ENCODE measurements around the gene ATP8B1. TPM values are rescaled to one million over a fixed set of nuclear protein-coding genes. Genes with fewer than 3 reads are reported as not detected.

Gene ATP8B1
- total and polyA plus RNA-seq, 4 donors, result 3.9 to 22.0 (median 5.7) TPM

- DNase-seq (ENCODE audit: low spot score), result no peak
- WGBS, result 97% methylated on average over 6 of the region's 6 CpGs
- no peaks in the 10 kb centered on the region for H3K36me3 ChIP-seq (ENCODE audit: control insufficient read depth in 4 of 4, insufficient read depth in 3 of 4, low read depth in 1 of 4, low read length in 3 of 4)
- H3K9me3 ChIP-seq (ENCODE audit: control insufficient read depth in 4 of 4, low read length in 3 of 4), result no peaks in the 10 kb centered on the region
- no peak overlapping the region for H3K4me3 ChIP-seq (ENCODE audit: low read depth in 1 of 3, low read length in 3 of 3)
- H3K4me1 ChIP-seq (ENCODE audit: control insufficient read depth in 4 of 4, insufficient read depth in 4 of 4, low read length in 3 of 4), result peaks cover 0 to 26% (median 8%) of the 10 kb centered on the region in 4 donors
- no peaks in the 10 kb centered on the region for H3K27me3 ChIP-seq (ENCODE audit: control insufficient read depth in 4 of 4, insufficient read depth in 4 of 4, low read length in 3 of 4)
- TF ChIP-seq YY1 (IDR thresholded peaks at IDR 0.05) (no peak), CTCF (IDR thresholded peaks at IDR 0.05; ENCODE audit: low read depth, low read length, missing input control) (no peak), HNF4A (conservative IDR thresholded peaks at IDR 0.05) (no peak), JUND (IDR thresholded peaks at IDR 0.05) (no peak), HNF4G (IDR thresholded peaks at IDR 0.05) (no peak), FOXA1 (IDR thresholded peaks at IDR 0.05) (no peak), RXRA (IDR thresholded peaks at IDR 0.05) (no peak), SP1 (IDR thresholded peaks at IDR 0.05) (no peak), TAF1 (conservative IDR thresholded peaks at IDR 0.05) (no peak), GABPA (IDR thresholded peaks at IDR 0.05 in 1 of 2, conservative IDR thresholded peaks at IDR 0.05 in 1 of 2) (no peak), MAX (IDR thresholded peaks at IDR 0.05) (no peak), NR2F2 (IDR thresholded peaks at IDR 0.05) (no peak), REST (IDR thresholded peaks at IDR 0.05) (no peak), FOXA2 (IDR thresholded peaks at IDR 0.05) (no peak)
- H3K27ac ChIP-seq (ENCODE audit: low read depth in 1 of 2, low read length in 2 of 2), result no peak overlapping the region
- H3K9ac ChIP-seq (ENCODE audit: low read depth in 1 of 2, low read length in 2 of 2), result no peak overlapping the region
Observed at GRCh38 chr18:57805117-57805516, 2.0 kb upstream of the ATP8B1 start.

GRCh38 chr18:57804557-57804956, 1.4 kb upstream of the ATP8B1 start:
- Histone ChIP-seq H3K36me3 (ENCODE audit: control insufficient read depth in 4 of 4, insufficient read depth in 3 of 4, low read depth in 1 of 4, low read length in 3 of 4) (no peaks in the 10 kb centered on the region), H3K4me3 (ENCODE audit: low read depth in 1 of 3, low read length in 3 of 3) (no peak overlapping the region), H3K9ac (ENCODE audit: low read depth in 1 of 2, low read length in 2 of 2) (no peak overlapping the region), H3K27ac (ENCODE audit: low read depth in 1 of 2, low read length in 2 of 2) (no peak overlapping the region), H3K27me3 (ENCODE audit: control insufficient read depth in 4 of 4, insufficient read depth in 4 of 4, low read length in 3 of 4) (no peaks in the 10 kb centered on the region), H3K9me3 (ENCODE audit: control insufficient read depth in 4 of 4, low read length in 3 of 4) (no peaks in the 10 kb centered on the region), H3K4me1 (ENCODE audit: control insufficient read depth in 4 of 4, insufficient read depth in 4 of 4, low read length in 3 of 4) (peaks cover 0 to 26% (median 8%) of the 10 kb centered on the region in 4 donors)
- DNase-seq (ENCODE audit: low spot score), result no peak
- 81% methylated on average over 6 of the region's 6 CpGs for WGBS
- TF ChIP-seq ATF3 (IDR thresholded peaks at IDR 0.05) (no peak), REST (IDR thresholded peaks at IDR 0.05) (no peak), RXRA (IDR thresholded peaks at IDR 0.05) (no peak), RAD21 (IDR thresholded peaks at IDR 0.05) (no peak), TAF1 (conservative IDR thresholded peaks at IDR 0.05) (no peak), SP1 (IDR thresholded peaks at IDR 0.05) (no peak), EGR1 (IDR thresholded peaks at IDR 0.05; ENCODE audit: low read depth in 2 of 2) (no peak), GABPA (IDR thresholded peaks at IDR 0.05 in 1 of 2, conservative IDR thresholded peaks at IDR 0.05 in 1 of 2) (no peak), FOXA1 (IDR thresholded peaks at IDR 0.05) (no peak), CTCF (IDR thresholded peaks at IDR 0.05; ENCODE audit: low read depth, low read length, missing input control) (no peak), HNF4G (IDR thresholded peaks at IDR 0.05) (no peak), YY1 (IDR thresholded peaks at IDR 0.05) (no peak), ZBTB33 (IDR thresholded peaks at IDR 0.05) (no peak), NR2F2 (IDR thresholded peaks at IDR 0.05) (no peak), JUND (IDR thresholded peaks at IDR 0.05) (no peak), FOXA2 (IDR thresholded peaks at IDR 0.05) (no peak), HNF4A (conservative IDR thresholded peaks at IDR 0.05) (no peak)

All from liver (tissue), 9 donors.